PC-3 (cell line): ENCODE data around the gene DCP1B. TPM values are rescaled to one million over a fixed set of nuclear protein-coding genes. Genes with fewer than 3 reads are reported as not detected.

Source experiments
- ATAC-seq: fragments of 200-7000 bp; cut with Tn5 transposase; 2 replicates; pipeline ENCODE4 v1.9.1; 2020; ENCODE audit warnings: mild to moderate bottlenecking, moderate library complexity
- BruUV-seq: library from RNA; stranded (reverse); fragments of 400-500 nt; replicated peaks from 2 replicates; lab custom pipeline; 2021; lab: Mats Ljungman, UMichigan
- CTCF ChIA-PET: fragments of 300-600 bp; sonication (Branson Sonifier 250); formaldehyde crosslinking; loops from one replicate; lab custom pipeline; 2022; ENCODE audit warnings: antibody characterized with exemption; lab: Charles Lee
- POLR2A ChIA-PET: fragments of 300-600 bp; sonication (Branson Sonifier 250); formaldehyde crosslinking; loops from one replicate; lab custom pipeline; 2022; ENCODE audit warnings: antibody characterized with exemption; ENCODE audit not compliant: unreplicated experiment; lab: Charles Lee
- DNase-seq: peaks from one replicate; pipeline ENCODE4 v3.0.0-alpha.2; 2015
- H2AFZ ChIP-seq: fragments of 300-600 bp; sonication (generic); 2 replicates; pipeline ENCODE4 v1.6.0; 2016; ENCODE audit warnings: antibody characterized with exemption, low read length
- H3F3A ChIP-seq: fragments of 300-600 bp; sonication (generic); one replicate; pipeline ENCODE4 v1.6.0; 2017; ENCODE audit warnings: antibody characterized with exemption, low read length, control low read depth, mild to moderate bottlenecking; ENCODE audit not compliant: unreplicated experiment
- H3K27ac ChIP-seq: fragments of 300-600 bp; sonication (generic); 2 replicates; pipeline ENCODE4 v1.5.1; 2016; ENCODE audit warnings: mild to moderate bottlenecking, low read length
- H3K27me3 ChIP-seq: fragments of 300-600 bp; sonication (generic); 2 replicates; pipeline ENCODE4 v1.6.1; 2016; ENCODE audit warnings: low read length, mixed read lengths
- H3K36me3 ChIP-seq: fragments of 300-600 bp; sonication (generic); 2 replicates; pipeline ENCODE4 v1.6.1; 2016; ENCODE audit warnings: low read depth, mixed run types, low read length, mixed read lengths
- H3K4me1 ChIP-seq: fragments of 300-600 bp; sonication (generic); 2 replicates; pipeline ENCODE4 v1.5.1; 2016; ENCODE audit warnings: low read length; ENCODE audit not compliant: insufficient read depth
- H3K4me2 ChIP-seq: fragments of 300-600 bp; sonication (generic); 2 replicates; pipeline ENCODE4 v1.6.0; 2016; ENCODE audit warnings: low read length
- H3K4me3 ChIP-seq: fragments of 300-600 bp; sonication (generic); 2 replicates; pipeline ENCODE4 v1.5.1; 2016; ENCODE audit warnings: mild to moderate bottlenecking, low read length, mixed read lengths
- H3K79me2 ChIP-seq: fragments of 300-600 bp; sonication (generic); 2 replicates; pipeline ENCODE4 v1.6.1; 2017; ENCODE audit warnings: low read length, mixed read lengths
- H3K9ac ChIP-seq: fragments of 300-600 bp; sonication (generic); 2 replicates; pipeline ENCODE4 v1.6.0; 2016; ENCODE audit warnings: mild to moderate bottlenecking, low read length
- H3K9me2 ChIP-seq: fragments of 300-600 bp; sonication (generic); replicated peaks from 2 replicates; pipeline ENCODE4 v1.6.1; 2016; ENCODE audit warnings: mixed run types, low read length, mixed read lengths
- H3K9me3 ChIP-seq: fragments of 300-600 bp; sonication (generic); 2 replicates; pipeline ENCODE4 v1.6.1; 2016; ENCODE audit warnings: low read length, mixed read lengths
- H4K20me1 ChIP-seq: fragments of 300-600 bp; sonication (generic); 2 replicates; pipeline ENCODE4 v1.6.1; 2016; ENCODE audit warnings: low read length, mixed read lengths
- CTCF ChIP-seq: fragments of 300-600 bp; sonication (generic); conservative IDR thresholded peaks from 2 replicates; pipeline ENCODE4 v1.5.1; 2017; ENCODE audit warnings: antibody characterized with exemption, low read depth, mild to moderate bottlenecking, low read length
- EZH2 ChIP-seq: fragments of 300-600 bp; sonication (generic); IDR thresholded peaks from one replicate; pipeline ENCODE4 v1.6.1; 2017; ENCODE audit warnings: antibody characterized with exemption, mild to moderate bottlenecking, low read length; ENCODE audit not compliant: unreplicated experiment
- EZH2phosphoT487 ChIP-seq: fragments of 300-600 bp; sonication (generic); IDR thresholded peaks from 2 replicates; pipeline ENCODE4 v1.6.1; 2018; ENCODE audit warnings: mild to moderate bottlenecking, antibody characterized with exemption, low read length, borderline replicate concordance
- intact Hi-C: fragments of 100-400 bp; cut with micrococcal nuclease; formaldehyde crosslinking; loops from 2 replicates; pipeline ENCODE4 v1.9.0; 2023
- total RNA-seq: library from RNA; depleted of rRNA; stranded (reverse); fragments of >200 nt; gene quantifications from 2 replicates; pipeline ENCODE4 v1.2.3, GENCODE V29; 2014

Gene DCP1B
- total RNA-seq, 1 experiment from 2014 or later, result 4.9 TPM

GRCh38 chr12:1929241-1929984, 74.8 kb downstream of the DCP1B start:
- BruUV-seq, result no TSS peak
- ChIA-PET POLR2A (no interaction called here), CTCF (interaction anchor here (0.6 kb wide), 1 partner anchor 299 kb away, joined by 3 read pairs; no protein-coding TSS in a partner anchor)
- Histone ChIP-seq H3K27me3 (peaks cover 21% of the 10 kb centered on the region; the same call in 1 of the 2 replicates), H3K9ac (no peak overlapping the region), H3K27ac (no peak overlapping the region), H3K9me3 (no peaks in the 10 kb centered on the region), H3K9me2 (no peaks in the 10 kb centered on the region), H2AFZ (no peak overlapping the region), H3K4me1 (no peaks in the 10 kb centered on the region), H4K20me1 (no peaks in the 10 kb centered on the region), H3K4me3 (no peak overlapping the region), H3K36me3 (no peaks in the 10 kb centered on the region), H3F3A (no peaks in the 10 kb centered on the region), H3K79me2 (no peaks in the 10 kb centered on the region), H3K4me2 (no peak overlapping the region)
- intact Hi-C loops, result no loop called here
- ATAC-seq (no peak), DNase-seq (no peak)
- TF ChIP-seq EZH2phosphoT487 (no peak), CTCF (no peak), EZH2 (no peak)

GRCh38 chr12:1928439-1929121, 75.7 kb downstream of the DCP1B start:
- Histone ChIP-seq H4K20me1 (no peaks in the 10 kb centered on the region), H3K27me3 (peaks cover 21% of the 10 kb centered on the region; the same call in 1 of the 2 replicates), H3F3A (no peaks in the 10 kb centered on the region), H3K4me3 (no peak overlapping the region), H3K9me3 (no peaks in the 10 kb centered on the region), H3K27ac (no peak overlapping the region), H3K9me2 (no peaks in the 10 kb centered on the region), H3K9ac (no peak overlapping the region), H3K4me2 (no peak overlapping the region), H3K4me1 (no peaks in the 10 kb centered on the region), H3K79me2 (no peaks in the 10 kb centered on the region), H3K36me3 (no peaks in the 10 kb centered on the region), H2AFZ (no peak overlapping the region)
- ChIA-PET POLR2A (no interaction called here), CTCF (interaction anchor here (0.6 kb wide), 1 partner anchor 298 kb away, joined by 3 read pairs; no protein-coding TSS in a partner anchor)
- intact Hi-C loops, result no loop called here
- no peak for TF ChIP-seq EZH2phosphoT487
- no peak for TF ChIP-seq EZH2
- no peak for TF ChIP-seq CTCF
- DNase-seq (no peak), ATAC-seq (no peak)
- BruUV-seq, result no TSS peak
